ENCODE results near the gene ASIC5. TPM values are rescaled to one million over a fixed set of nuclear protein-coding genes. Genes with fewer than 3 reads are reported as not detected.

The ASIC5 gene
- total RNA-seq, 2 experiments from 2014 or later: not detected

GRCh38 chr4:155794589-155795236 is 71.4 kb downstream of the ASIC5 start:
- POLR2A ChIA-PET: no interaction called here
- Mint-ChIP-seq H3K27ac (no peak overlapping the region), H3K36me3 (ENCODE audit: low read depth) (no peaks in the 10 kb centered on the region), H3K4me3 (no peak overlapping the region), H3K27me3 (peaks cover 5% of the 10 kb centered on the region), H3K4me1 (ENCODE audit: low read depth) (peaks cover 7% of the 10 kb centered on the region), H3K9me3 (no peaks in the 10 kb centered on the region)
- intact Hi-C loops (cut with micrococcal nuclease): no loop called here
- no peak for TF ChIP-seq CTCF (IDR thresholded peaks at IDR 0.05)
- ATAC-seq (no peak), DNase-seq (no peak)
- CTCF ChIA-PET: interaction anchor here (1.5 kb wide), 1 partner anchor 8 kb away, joined by 3 read pairs; no protein-coding TSS in a partner anchor

GRCh38 chr4:155789982-155790381 is 76.1 kb downstream of the ASIC5 start:
- no peak overlapping the region for H3K4me3 Mint-ChIP-seq
- peaks cover 4% of the 10 kb centered on the region for H3K27me3 Mint-ChIP-seq
- H3K27ac Mint-ChIP-seq: no peak overlapping the region
- TF ChIP-seq CTCF (IDR thresholded peaks at IDR 0.05): no peak
- DNase-seq: no peak
- no peaks in the 10 kb centered on the region for H3K9me3 Mint-ChIP-seq
- no peak for ATAC-seq
- intact Hi-C loops (cut with micrococcal nuclease): no loop called here
- CTCF ChIA-PET: no interaction called here
- H3K4me1 Mint-ChIP-seq (ENCODE audit: low read depth): no peaks in the 10 kb centered on the region
- POLR2A ChIA-PET: no interaction called here
- H3K36me3 Mint-ChIP-seq (ENCODE audit: low read depth): no peaks in the 10 kb centered on the region

- no peaks in the 10 kb centered on the region for H3K9me3 Mint-ChIP-seq
- H3K27ac Mint-ChIP-seq: no peak overlapping the region
- no peaks in the 10 kb centered on the region for H3K4me1 Mint-ChIP-seq (ENCODE audit: low read depth)
- POLR2A ChIA-PET: no interaction called here
- no peak for DNase-seq
- peaks cover 4% of the 10 kb centered on the region for H3K27me3 Mint-ChIP-seq
- no peak overlapping the region for H3K4me3 Mint-ChIP-seq
- ATAC-seq: no peak
- CTCF ChIA-PET: no interaction called here
- H3K36me3 Mint-ChIP-seq (ENCODE audit: low read depth): no peaks in the 10 kb centered on the region
- no peak for TF ChIP-seq CTCF (IDR thresholded peaks at IDR 0.05)
- intact Hi-C loops (cut with micrococcal nuclease): no loop called here
These were observed 76.7 kb downstream of the ASIC5 start for GRCh38 chr4:155789391-155789790.

- POLR2A ChIA-PET: no interaction called here
- CTCF ChIA-PET: interaction anchor here (0.6 to 1.6 kb wide), 19 partner anchors 8 to 980 kb away, joined by 3 to 8 read pairs (median 4); partner anchors contain the start of gene CTSO
These were observed 78.9 kb downstream of the ASIC5 start for GRCh38 chr4:155787113-155787710.

More at GRCh38 chr4:155787113-155787710, 78.9 kb downstream of the ASIC5 start:
- peak; percentile 87 for ATAC-seq
- no peaks in the 10 kb centered on the region for H3K36me3 Mint-ChIP-seq (ENCODE audit: low read depth)
- no peak overlapping the region for H3K27ac Mint-ChIP-seq
- peaks cover 4% of the 10 kb centered on the region for H3K27me3 Mint-ChIP-seq
- no peaks in the 10 kb centered on the region for H3K9me3 Mint-ChIP-seq
- TF ChIP-seq CTCF (IDR thresholded peaks at IDR 0.05): peak; percentile 57
- H3K4me3 Mint-ChIP-seq: no peak overlapping the region
- DNase-seq: peak; percentile 10
- no peaks in the 10 kb centered on the region for H3K4me1 Mint-ChIP-seq (ENCODE audit: low read depth)
- intact Hi-C loops (cut with micrococcal nuclease): loop anchor here (1.0 to 2.0 kb wide), 2 partner anchors 258 to 345 kb away; no protein-coding TSS in a partner anchor

Data from activated CD8-positive, alpha-beta T cell treated with anti-CD3 and anti-CD28 coated beads for 36 hours (primary cell).